ENCODE measurements around the gene TBL1X. TPM values are rescaled to one million over a fixed set of nuclear protein-coding genes. Genes with fewer than 3 reads are reported as not detected.

TBL1X gene
- total and polyA plus RNA-seq, 2 donors (not counting 3 experiments of a cell fraction or from before 2014, with no cell fraction given) = 8.7 to 25.3 TPM

DNA sequence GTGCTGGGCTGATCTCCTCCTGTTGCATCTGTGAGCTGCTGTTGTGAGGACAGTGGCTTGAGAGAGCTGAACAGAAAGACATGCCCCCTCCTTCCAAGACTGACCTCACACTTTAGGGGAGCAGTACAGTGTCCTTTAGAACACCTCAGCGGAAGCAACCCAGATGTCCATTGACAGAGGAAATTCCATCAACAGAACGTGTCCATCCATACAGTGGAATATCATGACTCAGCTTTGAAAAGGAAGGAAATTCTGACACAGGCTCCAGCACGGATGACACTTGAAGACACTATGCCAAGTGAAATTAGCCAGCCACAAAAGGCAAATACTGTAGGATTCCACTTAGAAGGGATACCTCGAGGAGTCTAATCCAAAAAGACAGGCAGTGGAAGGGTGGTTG is 197.3 kb downstream of the TBL1X start:
- Histone ChIP-seq H2AFZ (ENCODE audit: low read depth, low read length) (no peak overlapping the region), H3K9me1 (replicated peaks; ENCODE audit: control insufficient read depth, extremely low read depth, insufficient read depth, low read length) (no peaks in the 10 kb centered on the region), H3K27ac (ENCODE audit: insufficient read depth, low read depth, low read length) (peak overlapping the region; percentile 84), H4K20me1 (replicated peaks; ENCODE audit: control insufficient read depth, extremely low read depth, insufficient read depth, low read length) (no peaks in the 10 kb centered on the region), H3K27me3 (ENCODE audit: control insufficient read depth in 2 of 2, insufficient read depth in 2 of 2, low read length in 2 of 2) (no peaks in the 10 kb centered on the region), H3K4me1 (ENCODE audit: control insufficient read depth, extremely low read depth, insufficient read depth, low read length) (peaks cover 31% of the 10 kb centered on the region), H3K4me2 (ENCODE audit: insufficient read depth, low read length) (peak overlapping the region; percentile 49), H3K36me3 (ENCODE audit: control insufficient read depth in 2 of 2, extremely low read depth in 1 of 2, insufficient read depth in 2 of 2, low read length in 2 of 2) (no peaks in the 10 kb centered on the region), H3K4me3 (replicated peaks in 1 of 3; ENCODE audit: insufficient read depth in 1 of 3, low read depth in 1 of 3, low read length in 3 of 3) (no peak overlapping the region), H3K9ac (replicated peaks; ENCODE audit: extremely low read depth, insufficient read depth, low read length) (peak overlapping the region; percentile 55), H3K79me2 (ENCODE audit: control insufficient read depth, insufficient read depth, low read length) (no peaks in the 10 kb centered on the region), H3K9me3 (replicated peaks; ENCODE audit: control insufficient read depth, insufficient read depth, low read length) (no peaks in the 10 kb centered on the region)
- peak; percentile 73 for FAIRE-seq
- CTCF ChIA-PET = no interaction called here
- intact Hi-C loops (cut with micrococcal nuclease) (loop anchor here (1.0 to 2.0 kb wide), 3 partner anchors 84 to 199 kb away; no protein-coding TSS in a partner anchor), dilution Hi-C loops (cut with MboI; ENCODE audit: extremely low pct_ligation_motif_present, low sequenced_read_pairs) (no loop called here)
- no TSS peak for BruUV-seq (replicated peaks)
- POLR2A ChIA-PET = no interaction called here
- no peak for TF ChIP-seq POLR2A (IDR thresholded peaks at IDR 0.05; ENCODE audit: low read depth, low read length)
- TF ChIP-seq MYC (IDR thresholded peaks at IDR 0.05; ENCODE audit: low read depth, low read length) = no peak
- TF ChIP-seq, protein P1, sequence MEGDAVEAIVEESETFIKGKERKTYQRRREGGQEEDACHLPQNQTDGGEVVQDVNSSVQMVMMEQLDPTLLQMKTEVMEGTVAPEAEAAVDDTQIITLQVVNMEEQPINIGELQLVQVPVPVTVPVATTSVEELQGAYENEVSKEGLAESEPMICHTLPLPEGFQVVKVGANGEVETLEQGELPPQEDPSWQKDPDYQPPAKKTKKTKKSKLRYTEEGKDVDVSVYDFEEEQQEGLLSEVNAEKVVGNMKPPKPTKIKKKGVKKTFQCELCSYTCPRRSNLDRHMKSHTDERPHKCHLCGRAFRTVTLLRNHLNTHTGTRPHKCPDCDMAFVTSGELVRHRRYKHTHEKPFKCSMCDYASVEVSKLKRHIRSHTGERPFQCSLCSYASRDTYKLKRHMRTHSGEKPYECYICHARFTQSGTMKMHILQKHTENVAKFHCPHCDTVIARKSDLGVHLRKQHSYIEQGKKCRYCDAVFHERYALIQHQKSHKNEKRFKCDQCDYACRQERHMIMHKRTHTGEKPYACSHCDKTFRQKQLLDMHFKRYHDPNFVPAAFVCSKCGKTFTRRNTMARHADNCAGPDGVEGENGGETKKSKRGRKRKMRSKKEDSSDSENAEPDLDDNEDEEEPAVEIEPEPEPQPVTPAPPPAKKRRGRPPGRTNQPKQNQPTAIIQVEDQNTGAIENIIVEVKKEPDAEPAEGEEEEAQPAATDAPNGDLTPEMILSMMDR (IDR thresholded peaks at IDR 0.05; ENCODE audit: extremely low read depth in 1 of 2, insufficient read depth in 1 of 2, low read depth in 1 of 2, low read length in 2 of 2) = no peak
- TF ChIP-seq JUN (IDR thresholded peaks at IDR 0.05; ENCODE audit: borderline replicate concordance, insufficient read depth, insufficient read length, low read depth) = peak; percentile 78
- TF ChIP-seq GATA2 (IDR thresholded peaks at IDR 0.05; ENCODE audit: insufficient read depth, insufficient read length, low read depth, low read length) = no peak
- peak; percentile 89 for TF ChIP-seq FOS (IDR thresholded peaks at IDR 0.05; ENCODE audit: borderline replicate concordance, insufficient read depth, low read length)
- peak; percentile 53 for TF ChIP-seq POLR2AphosphoS5 (IDR thresholded peaks at IDR 0.05; ENCODE audit: insufficient read depth, low read depth, low read length)
- TF ChIP-seq, protein P2, sequence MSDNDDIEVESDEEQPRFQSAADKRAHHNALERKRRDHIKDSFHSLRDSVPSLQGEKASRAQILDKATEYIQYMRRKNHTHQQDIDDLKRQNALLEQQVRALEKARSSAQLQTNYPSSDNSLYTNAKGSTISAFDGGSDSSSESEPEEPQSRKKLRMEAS (IDR thresholded peaks at IDR 0.05; ENCODE audit: insufficient read depth, insufficient read length) = no peak
- TF ChIP-seq EZH2 (IDR thresholded peaks at IDR 0.05; ENCODE audit: borderline replicate concordance, low read depth, low read length, severe bottlenecking) = no peak
- DNase-seq (ENCODE audit: low read depth, low spot score) = peak; percentile 64

Measured in endothelial cell of umbilical vein (primary cell).